ENCODE data around the gene TMEM50B.
"Not testable (repeated sequence)": the region's sequence is repeated elsewhere in the genome, so short reads cannot be mapped to it uniquely, and the experiment has no call there.

TMEM50B gene

DNA sequence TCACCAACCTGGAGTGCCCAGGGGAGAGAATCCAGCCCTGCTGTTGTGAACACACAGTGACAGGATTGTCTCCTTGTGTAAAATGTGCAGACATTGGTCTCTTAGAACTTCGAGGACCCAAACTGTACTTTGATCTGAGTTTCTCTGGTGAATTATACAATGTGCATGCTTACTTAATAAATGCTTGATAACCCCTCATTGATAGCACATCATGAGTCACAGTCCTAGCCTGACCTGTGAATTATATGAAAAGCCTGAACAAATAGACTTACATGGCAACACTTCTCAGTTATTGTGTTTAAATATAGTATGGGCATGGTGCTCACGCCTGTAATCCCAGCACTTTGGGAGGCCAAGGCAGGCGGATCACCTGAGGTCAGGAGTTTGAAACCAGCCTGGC lies 53.9 kb downstream of the TMEM50B start:
- no peak for DNase-seq

DNA sequence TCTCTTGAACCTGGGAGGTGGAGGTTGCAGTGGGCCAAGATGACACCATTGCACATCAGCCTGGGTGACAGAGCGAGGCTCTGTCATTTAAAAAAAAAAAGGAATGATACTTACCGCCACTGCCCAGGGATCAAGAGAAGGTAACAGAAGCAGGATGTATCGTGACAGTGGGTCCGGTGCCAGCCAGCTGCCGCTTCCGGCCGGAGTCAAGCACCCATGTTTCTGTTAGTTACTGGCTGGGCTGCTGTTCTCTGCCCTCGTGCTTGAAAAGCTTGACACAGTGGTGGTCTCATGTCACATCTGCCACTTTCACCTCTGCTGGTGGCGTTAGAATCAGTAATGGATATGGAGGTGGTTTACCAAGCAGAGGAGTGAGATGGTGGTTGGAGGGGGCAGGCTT lies 55.6 kb downstream of the TMEM50B start:
- DNase-seq, result no peak

DNA sequence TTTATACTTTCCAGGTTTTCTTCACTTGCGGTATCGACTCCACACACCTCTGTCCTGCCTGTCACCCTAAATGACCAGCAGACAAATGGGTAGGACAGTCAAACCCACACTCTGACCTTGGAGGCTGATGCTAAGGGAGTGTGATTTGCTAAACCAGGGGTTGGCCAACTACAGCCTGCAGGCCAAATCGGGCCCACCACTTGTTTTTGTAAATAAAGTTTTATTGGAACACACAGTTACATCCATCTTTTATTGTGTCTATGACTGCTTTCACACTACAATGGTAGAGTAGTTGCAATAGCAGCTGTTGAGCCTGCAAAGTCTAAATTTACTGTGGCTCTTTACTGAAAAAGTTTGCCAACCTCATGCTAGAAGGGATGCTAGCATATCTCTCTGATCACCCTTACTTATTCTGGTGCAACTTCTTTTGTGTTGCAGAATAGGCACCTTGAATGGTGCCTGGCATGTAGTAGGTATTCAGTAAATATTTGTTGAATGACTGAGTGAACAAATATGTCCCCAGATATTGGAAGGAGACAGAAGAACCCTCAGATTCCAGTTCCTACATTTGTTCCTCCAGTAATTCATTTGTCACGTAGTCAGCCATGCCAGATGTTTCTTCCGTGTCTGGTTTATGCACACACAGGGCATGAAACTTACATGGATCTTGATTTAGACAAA lies 57.9 kb downstream of the TMEM50B start:
- no peak for DNase-seq

DNA sequence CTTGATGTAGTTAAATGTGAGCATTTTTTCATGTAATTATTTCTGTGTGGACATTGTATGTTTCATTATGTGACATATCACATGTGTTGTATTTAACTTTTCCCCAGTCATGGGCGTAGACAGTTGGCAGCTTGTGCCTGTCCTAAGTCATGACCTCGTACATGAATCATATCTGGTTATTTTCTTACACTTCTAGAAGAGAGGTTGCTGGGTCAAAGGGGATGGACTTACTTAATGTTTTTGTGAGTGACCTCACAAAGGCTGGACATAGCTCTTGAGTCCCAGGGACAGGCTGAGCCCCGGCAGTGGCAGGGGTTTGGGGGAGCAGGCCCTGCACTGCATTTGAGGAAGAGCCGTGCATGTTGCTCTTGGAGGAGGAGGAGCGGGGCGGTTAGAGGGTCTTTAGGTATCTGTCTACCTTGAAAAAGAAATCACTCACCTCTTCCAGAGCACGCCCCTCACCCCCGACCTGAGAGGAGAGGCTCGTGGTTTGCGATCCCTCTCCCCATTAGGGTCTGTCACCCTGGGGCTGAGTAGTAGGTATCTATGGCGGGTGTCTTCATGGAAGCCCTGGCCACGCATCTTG lies 60.1 kb downstream of the TMEM50B start:
- DNase-seq, result no peak

DNA sequence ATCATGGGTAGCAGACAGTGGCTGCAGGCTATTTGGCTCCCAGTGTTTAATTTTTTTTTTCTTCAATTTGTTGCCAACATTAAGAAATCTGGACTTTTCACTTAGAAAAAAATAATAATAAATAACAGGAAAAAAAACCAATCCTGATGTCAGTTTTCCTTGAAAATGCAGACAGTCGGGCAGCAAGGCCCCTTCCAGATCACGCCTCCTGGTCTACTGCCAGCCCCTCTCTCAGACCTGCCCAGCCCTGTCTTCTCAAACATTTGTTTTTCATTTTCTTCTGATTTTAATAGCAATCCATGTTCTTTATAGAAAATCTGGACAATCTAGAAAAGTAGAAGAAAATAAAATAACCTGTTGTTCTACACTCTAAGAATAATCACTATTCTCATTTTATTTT lies 61.1 kb downstream of the TMEM50B start:
- DNase-seq, result no peak

DNA sequence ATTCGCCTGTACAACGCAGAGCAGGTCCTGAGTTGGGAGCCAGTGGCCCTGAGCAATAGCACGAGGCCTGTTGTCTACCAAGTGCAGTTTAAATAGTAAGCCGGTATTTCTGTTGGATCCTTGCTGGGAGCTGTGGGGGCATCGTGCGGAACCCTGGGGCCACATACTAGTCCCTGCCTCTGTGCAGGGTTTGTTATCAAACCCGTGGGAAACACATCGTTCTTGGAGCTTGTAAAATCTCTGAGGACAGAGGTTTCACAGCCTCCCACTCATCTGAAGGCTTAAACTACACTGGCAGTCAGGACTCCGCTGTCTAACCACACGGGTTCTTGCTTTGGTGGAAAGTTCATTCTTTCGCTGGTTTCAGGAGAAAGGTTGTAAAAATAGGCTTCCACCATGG lies 64.8 kb downstream of the TMEM50B start:
- no peak for DNase-seq

DNA sequence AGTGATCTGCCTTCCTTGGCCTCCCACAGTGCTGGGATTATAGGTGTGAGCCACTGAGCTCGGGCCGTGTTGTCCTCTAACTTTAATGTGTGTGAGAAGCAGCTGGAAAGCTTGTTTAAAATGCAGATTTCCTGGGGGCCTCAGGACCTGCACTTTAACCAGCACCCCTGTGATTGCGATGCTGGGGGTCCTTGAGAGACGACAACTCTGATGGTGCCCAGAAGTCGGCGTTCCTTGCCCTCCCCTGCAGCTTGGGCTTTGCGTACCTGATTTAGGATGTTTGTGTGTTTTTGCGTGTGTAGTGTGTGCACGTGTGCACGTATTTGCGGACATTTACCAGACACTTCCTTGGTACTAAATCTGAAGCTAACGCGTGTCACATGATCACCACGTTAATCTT lies 65.7 kb downstream of the TMEM50B start:
- DNase-seq, result no peak

DNA sequence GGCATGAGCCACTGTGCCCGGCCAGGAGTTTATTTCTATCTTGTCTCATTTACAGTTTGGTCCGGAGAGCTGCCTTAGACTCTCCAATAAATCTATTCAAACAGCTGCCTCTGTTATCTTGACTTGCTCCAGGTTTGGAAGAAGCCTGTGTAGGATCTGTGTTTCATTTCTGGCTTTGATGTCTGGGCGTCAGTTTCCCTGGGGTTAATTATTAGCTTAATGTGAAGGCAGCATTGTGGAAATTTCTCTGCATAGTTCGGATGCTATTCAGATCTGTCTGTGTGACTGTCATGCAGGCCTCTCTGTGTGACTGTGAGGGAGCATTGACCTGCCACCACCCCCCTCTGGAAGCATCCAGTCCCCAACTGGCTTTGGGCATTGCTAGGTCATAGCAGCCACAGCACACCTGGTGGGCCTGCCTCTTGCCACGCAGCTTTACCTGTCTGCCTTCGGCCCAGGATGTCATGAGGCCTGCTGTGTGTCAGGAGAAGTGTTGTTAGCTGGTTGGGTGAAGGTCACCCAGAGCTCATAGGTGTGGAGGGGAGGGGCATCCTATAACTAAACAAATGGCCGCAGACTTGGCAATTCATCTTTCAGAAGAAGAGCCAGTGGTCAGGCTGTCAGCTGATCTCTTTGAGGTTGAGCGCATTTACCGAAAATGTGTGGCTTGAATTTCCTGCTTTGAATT lies 66.8 kb downstream of the TMEM50B start:
- DNase-seq, result no peak

DNA sequence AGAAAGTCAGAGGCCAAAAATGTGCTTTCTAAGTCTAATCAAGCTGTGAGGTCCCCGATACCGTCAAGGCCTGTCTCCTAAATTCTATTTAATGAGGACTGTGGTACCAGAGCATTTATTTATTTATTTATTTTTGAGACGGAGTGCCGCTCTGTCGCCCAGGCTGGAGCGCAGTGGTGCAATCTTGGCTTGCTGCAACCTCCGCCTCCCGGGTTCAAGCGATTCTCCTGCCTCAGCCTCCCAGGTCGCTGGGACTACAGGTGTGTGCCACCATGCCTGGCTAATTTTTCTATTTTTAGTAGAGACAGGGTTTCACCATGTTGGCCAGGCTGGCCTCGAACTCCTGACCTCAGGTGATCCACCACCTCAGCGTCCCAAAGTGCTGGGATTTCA lies 67.3 kb downstream of the TMEM50B start:
- not testable (repeated sequence) for DNase-seq

DNA sequence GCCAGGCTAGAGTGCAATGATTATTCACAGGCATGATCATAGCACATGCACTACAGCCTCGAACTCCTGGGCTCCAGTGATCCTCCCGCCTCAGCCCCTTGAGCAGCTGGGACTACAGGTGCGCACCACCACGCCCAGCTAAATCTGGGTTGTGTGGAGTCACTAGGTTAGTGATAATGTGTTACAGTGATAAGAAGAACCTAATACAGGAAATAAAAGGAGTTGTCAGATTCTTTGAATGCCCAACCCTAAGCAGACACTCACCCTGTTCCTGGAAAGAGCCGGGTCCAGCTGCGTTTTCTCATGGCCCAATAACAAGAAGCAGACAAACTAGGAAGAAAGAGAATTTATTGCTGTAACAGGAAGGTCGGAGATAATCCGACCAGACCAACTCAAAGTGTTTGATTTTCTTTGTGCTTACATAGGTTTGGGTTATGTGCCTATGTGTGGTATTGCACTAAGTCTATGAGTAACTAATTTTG lies 67.8 kb downstream of the TMEM50B start:
- DNase-seq, result no peak

DNA sequence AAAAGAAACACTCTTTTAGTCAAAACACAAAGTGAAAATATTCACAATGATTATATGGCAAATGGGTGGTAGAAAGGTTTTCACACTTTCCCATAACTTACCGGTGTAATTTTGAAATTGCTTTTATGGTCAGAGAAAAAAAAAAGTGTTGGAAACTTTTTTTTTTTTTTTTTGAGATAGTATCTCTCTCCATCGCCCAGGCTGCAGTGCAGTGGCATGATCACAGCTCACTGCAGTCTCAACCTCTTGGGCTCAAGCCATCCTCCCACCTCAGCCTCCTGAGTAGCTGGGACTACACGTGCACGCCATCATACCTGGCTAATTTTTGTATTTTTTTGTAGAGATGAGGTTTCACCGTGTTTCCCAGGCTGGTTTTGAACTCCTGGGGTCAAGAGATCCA lies 73.3 kb downstream of the TMEM50B start:
- DNase-seq, result no peak

DNA sequence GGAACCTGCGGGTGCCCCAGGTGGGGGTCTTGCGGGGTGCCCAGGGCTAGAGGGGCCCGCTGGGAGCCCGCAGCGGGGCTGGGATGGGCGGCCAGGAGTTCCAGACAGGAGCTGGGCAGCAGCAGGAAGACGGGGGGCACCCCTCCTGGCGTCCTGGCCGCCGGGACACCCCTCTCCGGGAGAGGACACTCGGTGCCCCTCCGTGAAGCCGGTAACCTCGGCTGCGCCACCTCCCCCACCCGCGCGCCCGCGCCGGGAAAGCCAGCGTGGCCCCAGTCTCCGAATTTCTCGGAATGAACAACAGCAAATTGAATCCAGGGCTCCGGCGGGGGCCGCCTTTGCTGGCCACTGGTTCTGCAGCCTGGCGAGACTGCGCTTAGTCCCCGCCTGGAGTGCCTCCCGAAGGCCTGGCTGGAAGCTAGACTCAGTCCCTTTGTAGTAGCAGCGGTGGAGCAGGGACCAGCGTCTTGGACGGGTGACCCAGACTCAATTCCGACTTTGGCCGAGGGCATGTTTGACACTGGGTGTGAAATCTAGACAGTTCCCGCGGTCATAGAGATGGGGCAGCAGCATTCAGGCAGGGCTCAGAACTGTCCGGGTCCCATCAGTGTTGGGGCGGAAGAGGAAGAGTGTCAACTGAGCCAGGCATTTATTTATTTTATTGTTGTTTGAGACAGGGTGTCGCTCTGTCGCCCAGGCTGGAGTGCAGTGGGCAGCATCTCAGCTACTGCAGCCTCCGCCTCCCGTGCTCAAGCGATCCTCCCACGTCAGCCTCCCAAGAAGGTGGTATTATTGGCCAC lies 75.8 kb downstream of the TMEM50B start:
- no peak for DNase-seq

DNA sequence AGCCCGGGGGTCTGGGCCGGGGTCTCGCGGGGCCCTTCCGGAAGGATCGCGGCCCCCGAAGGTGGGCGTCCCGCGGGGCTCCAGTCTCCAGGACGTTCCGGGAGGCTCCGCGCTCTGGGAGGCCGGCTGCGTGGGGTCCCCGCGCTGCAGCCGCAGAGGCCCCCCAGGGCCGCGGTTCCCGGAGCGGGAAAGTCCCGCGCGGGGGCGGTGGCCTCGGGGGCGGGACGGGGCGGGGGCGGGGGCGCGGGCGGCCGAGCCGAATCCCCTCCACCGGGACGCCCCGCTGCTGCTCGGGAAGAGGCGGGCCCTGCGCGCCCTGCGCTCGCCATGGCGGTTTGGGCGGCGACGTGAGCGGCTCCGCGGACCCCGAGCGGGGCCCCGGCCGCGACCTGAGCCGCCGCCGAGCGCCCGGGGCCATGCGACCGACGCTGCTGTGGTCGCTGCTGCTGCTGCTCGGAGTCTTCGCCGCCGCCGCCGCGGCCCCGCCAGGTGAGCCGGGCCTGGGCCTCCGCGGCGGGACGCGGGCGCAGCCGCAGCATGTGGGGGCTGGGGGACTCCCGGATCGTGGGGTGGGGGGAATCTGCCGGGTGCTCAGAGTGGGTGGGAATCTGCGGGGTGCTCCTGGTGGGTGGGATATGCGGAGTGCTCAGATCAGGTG lies 76.5 kb downstream of the TMEM50B start, which contains the start of gene IFNGR2:
Gene IFNGR2 (plus strand): TSS at position 286 of the 658 bp plus-strand sequence. CDS start 131 bp downstream, at position 417.
- peak; percentile 35 for DNase-seq

DNA sequence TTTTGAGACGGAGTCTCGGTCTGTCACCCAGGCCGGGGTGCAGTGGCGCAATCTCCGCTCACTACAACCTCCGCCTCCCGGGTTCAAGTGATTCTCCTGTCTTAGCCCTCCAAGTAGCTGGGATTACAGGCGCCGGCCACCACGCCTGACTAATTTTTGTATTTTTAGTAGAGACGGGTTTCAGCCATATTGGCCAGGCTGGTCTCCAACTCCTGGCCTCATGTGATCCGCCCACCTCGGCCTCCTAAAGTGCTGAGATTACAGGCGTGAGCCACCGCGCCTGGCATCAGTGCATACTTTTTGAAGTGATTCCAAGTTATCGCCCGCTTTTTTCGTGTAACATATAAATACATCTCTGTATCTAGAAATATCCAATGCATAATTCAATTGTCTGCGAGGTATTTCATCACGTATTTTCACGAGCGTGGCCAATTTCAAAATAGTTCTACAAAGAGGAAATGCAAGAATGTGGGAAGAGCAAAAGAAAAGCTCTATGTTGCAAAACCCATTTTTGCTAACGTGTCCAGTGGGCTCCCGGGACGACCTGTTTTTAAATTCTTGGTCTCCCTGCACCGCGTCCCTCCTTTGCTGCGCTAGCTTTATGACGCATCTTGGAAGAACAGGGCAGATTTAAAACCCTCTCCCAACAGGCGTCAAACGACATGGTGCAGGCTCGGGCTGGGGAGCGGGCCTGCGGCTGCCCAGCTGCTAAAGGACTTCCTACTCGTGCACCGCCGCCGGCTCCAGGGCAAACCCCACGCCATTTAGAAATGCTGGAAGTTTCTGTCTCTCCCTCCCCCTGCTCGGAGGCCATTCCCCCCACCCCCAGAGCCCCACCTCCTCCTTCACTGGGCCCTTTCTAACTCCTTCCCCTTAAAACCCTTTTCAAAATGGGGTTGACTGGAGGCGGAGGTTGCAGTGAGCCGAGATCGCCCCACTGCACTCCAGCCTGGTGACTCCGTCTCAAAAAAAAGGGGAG lies 77.5 kb downstream of the TMEM50B start:
- DNase-seq, result no peak

DNA sequence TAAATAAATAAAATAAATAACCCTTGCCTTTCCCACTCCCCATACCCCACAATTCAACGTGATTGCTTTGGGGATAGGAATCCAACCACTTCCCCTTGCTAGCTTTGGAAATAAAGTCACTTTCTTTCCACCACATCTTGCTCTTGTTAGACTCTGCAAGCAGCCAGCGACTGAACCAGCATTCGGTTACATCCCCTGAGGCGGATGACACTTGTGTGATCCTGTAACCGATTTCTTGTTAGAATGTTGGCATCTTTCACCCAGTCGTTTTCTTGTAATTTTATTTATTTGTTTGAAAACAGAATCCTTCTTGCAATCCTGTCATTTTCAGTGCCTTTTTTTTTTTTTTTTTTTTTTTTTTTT lies 78.2 kb downstream of the TMEM50B start:
- DNase-seq, result no peak

Data from GDM1 (cell line).